MM.1S (cell line): Measurements from ENCODE around the gene GRP.

Source experiments
- DNase-seq: peaks from one replicate; pipeline ENCODE4 v3.0.0-alpha.2; 2015
- H2AFZ ChIP-seq: fragments of 300-600 bp; sonication (generic); 2 replicates; pipeline ENCODE4 v1.6.0; 2016; ENCODE audit warnings: antibody characterized with exemption, low read length
- H3F3A ChIP-seq: fragments of 300-600 bp; sonication (generic); 2 replicates; pipeline ENCODE4 v1.6.1; 2016; ENCODE audit warnings: mild to moderate bottlenecking, antibody characterized with exemption, low read length, moderate library complexity, mixed read lengths; ENCODE audit not compliant: insufficient read depth
- H3K27ac ChIP-seq: fragments of 300-600 bp; sonication (generic); 2 replicates; pipeline ENCODE4 v1.5.1; 2016; ENCODE audit warnings: mild to moderate bottlenecking, low read length
- H3K27me3 ChIP-seq: fragments of 300-600 bp; sonication (generic); replicated peaks from 2 replicates; pipeline ENCODE4 v1.6.0; 2016; ENCODE audit warnings: low read length; ENCODE audit not compliant: insufficient read depth
- H3K36me3 ChIP-seq: fragments of 300-600 bp; sonication (generic); replicated peaks from 2 replicates; pipeline ENCODE4 v1.6.1; 2016; ENCODE audit warnings: mild to moderate bottlenecking, low read length, mixed read lengths; ENCODE audit not compliant: insufficient read depth
- H3K4me1 ChIP-seq: fragments of 300-600 bp; sonication (generic); 2 replicates; pipeline ENCODE4 v1.6.1; 2016; ENCODE audit warnings: low read length, mixed read lengths
- H3K4me2 ChIP-seq: fragments of 300-600 bp; sonication (generic); 2 replicates; pipeline ENCODE4 v1.6.0; 2016; ENCODE audit warnings: low read depth, low read length
- H3K4me3 ChIP-seq: fragments of 300-600 bp; sonication (generic); 2 replicates; pipeline ENCODE4 v1.5.1; 2016; ENCODE audit warnings: low read length, mixed read lengths
- H3K79me2 ChIP-seq: fragments of 300-600 bp; sonication (generic); 2 replicates; pipeline ENCODE4 v1.6.1; 2016; ENCODE audit warnings: mixed run types, low read length, mixed read lengths
- H3K9ac ChIP-seq: fragments of 300-600 bp; sonication (generic); 2 replicates; pipeline ENCODE4 v1.6.1; 2016; ENCODE audit warnings: low read length, mixed read lengths
- H3K9me2 ChIP-seq: fragments of 300-600 bp; sonication (generic); replicated peaks from 2 replicates; pipeline ENCODE4 v1.6.1; 2016; ENCODE audit warnings: mild to moderate bottlenecking, low read length, mixed read lengths; ENCODE audit not compliant: insufficient read depth
- H3K9me3 ChIP-seq: fragments of 300-600 bp; sonication (generic); replicated peaks from 2 replicates; pipeline ENCODE4 v1.6.1; 2016; ENCODE audit warnings: mild to moderate bottlenecking, low read length, mixed read lengths; ENCODE audit not compliant: insufficient read depth
- H4K20me1 ChIP-seq: fragments of 300-600 bp; sonication (generic); 2 replicates; pipeline ENCODE4 v1.6.1; 2016; ENCODE audit warnings: mild to moderate bottlenecking, low read length, moderate library complexity, mixed read lengths; ENCODE audit not compliant: insufficient read depth
- EZH2 ChIP-seq: fragments of 300-600 bp; sonication (generic); optimal IDR thresholded peaks from 2 replicates; pipeline ENCODE3; 2017; ENCODE audit warnings: low read depth, mild to moderate bottlenecking, antibody characterized with exemption, low read length, mixed read lengths
- EZH2phosphoT487 ChIP-seq: fragments of 300-600 bp; sonication (generic); IDR thresholded peaks from 2 replicates; pipeline ENCODE4 v1.6.1; 2018; ENCODE audit warnings: antibody characterized with exemption, low read length
- TF ChIP-seq, protein P1 (sequence below): fragments of 300-600 bp; sonication (generic); IDR thresholded peaks from 2 replicates; pipeline ENCODE4 v1.5.1; 2016; ENCODE audit warnings: antibody characterized with exemption, low read length, mixed read lengths

Gene GRP

GRCh38 chr18:59196161-59196725 is 23.7 kb upstream of the GRP start:
- no peaks in the 10 kb centered on the region for H3K9me2 ChIP-seq
- no peaks in the 10 kb centered on the region for H3K27me3 ChIP-seq
- no peak overlapping the region for H3K4me3 ChIP-seq
- H3K27ac ChIP-seq = no peak overlapping the region
- no peak overlapping the region for H3K4me2 ChIP-seq
- no peak for DNase-seq
- no peaks in the 10 kb centered on the region for H3K36me3 ChIP-seq
- no peaks in the 10 kb centered on the region for H4K20me1 ChIP-seq
- H3K4me1 ChIP-seq = no peaks in the 10 kb centered on the region
- no peaks in the 10 kb centered on the region for H3K79me2 ChIP-seq
- H3K9me3 ChIP-seq = no peaks in the 10 kb centered on the region
- H2AFZ ChIP-seq = no peak overlapping the region
- no peaks in the 10 kb centered on the region for H3F3A ChIP-seq
- no peak overlapping the region for H3K9ac ChIP-seq
- TF ChIP-seq EZH2phosphoT487 (no peak), EZH2 (no peak)
- TF ChIP-seq, protein P1, sequence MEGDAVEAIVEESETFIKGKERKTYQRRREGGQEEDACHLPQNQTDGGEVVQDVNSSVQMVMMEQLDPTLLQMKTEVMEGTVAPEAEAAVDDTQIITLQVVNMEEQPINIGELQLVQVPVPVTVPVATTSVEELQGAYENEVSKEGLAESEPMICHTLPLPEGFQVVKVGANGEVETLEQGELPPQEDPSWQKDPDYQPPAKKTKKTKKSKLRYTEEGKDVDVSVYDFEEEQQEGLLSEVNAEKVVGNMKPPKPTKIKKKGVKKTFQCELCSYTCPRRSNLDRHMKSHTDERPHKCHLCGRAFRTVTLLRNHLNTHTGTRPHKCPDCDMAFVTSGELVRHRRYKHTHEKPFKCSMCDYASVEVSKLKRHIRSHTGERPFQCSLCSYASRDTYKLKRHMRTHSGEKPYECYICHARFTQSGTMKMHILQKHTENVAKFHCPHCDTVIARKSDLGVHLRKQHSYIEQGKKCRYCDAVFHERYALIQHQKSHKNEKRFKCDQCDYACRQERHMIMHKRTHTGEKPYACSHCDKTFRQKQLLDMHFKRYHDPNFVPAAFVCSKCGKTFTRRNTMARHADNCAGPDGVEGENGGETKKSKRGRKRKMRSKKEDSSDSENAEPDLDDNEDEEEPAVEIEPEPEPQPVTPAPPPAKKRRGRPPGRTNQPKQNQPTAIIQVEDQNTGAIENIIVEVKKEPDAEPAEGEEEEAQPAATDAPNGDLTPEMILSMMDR = no peak

- TF ChIP-seq EZH2 (no peak), EZH2phosphoT487 (no peak)
- TF ChIP-seq, protein P1 = no peak
- Histone ChIP-seq H3K27me3 (no peaks in the 10 kb centered on the region), H4K20me1 (no peaks in the 10 kb centered on the region), H3K4me3 (no peak overlapping the region), H3F3A (no peaks in the 10 kb centered on the region), H3K36me3 (no peaks in the 10 kb centered on the region), H3K79me2 (no peaks in the 10 kb centered on the region), H3K9me2 (no peaks in the 10 kb centered on the region), H3K9me3 (no peaks in the 10 kb centered on the region), H3K4me2 (no peak overlapping the region), H3K9ac (no peak overlapping the region), H3K27ac (no peak overlapping the region), H2AFZ (no peak overlapping the region), H3K4me1 (no peaks in the 10 kb centered on the region)
- DNase-seq = no peak
Measured at GRCh38 chr18:59197636-59198035, 22.3 kb upstream of the GRP start.

GRCh38 chr18:59198215-59198614 is 21.7 kb upstream of the GRP start:
- no peak for DNase-seq
- Histone ChIP-seq H3K27me3 (no peaks in the 10 kb centered on the region), H3F3A (no peaks in the 10 kb centered on the region), H2AFZ (no peak overlapping the region), H3K4me3 (no peak overlapping the region), H3K9ac (no peak overlapping the region), H3K4me1 (no peaks in the 10 kb centered on the region), H3K79me2 (no peaks in the 10 kb centered on the region), H4K20me1 (no peaks in the 10 kb centered on the region), H3K36me3 (no peaks in the 10 kb centered on the region), H3K9me3 (no peaks in the 10 kb centered on the region), H3K9me2 (no peaks in the 10 kb centered on the region), H3K4me2 (no peak overlapping the region), H3K27ac (no peak overlapping the region)
- TF ChIP-seq EZH2 = no peak
- TF ChIP-seq EZH2phosphoT487 = no peak
- TF ChIP-seq, protein P1 = no peak
